Measurements from ENCODE around the gene SHROOM3. TPM values are rescaled to one million over a fixed set of nuclear protein-coding genes. Genes with fewer than 3 reads are reported as not detected.
A peak's percentile ranks its signal among the peaks of the same experiment; 100 is the strongest.

The SHROOM3 gene
- total RNA-seq, 4 donors from 2014 or later = 29.5 to 127 (median 59.9) TPM

- ATAC-seq = no peak
- Histone ChIP-seq H3K4me1 (peaks cover 0 to 13% (median 0%) of the 10 kb centered on the region in 3 donors), H3K27ac (no peak overlapping the region), H3K36me3 (no peaks in the 10 kb centered on the region), H3K27me3 (no peaks in the 10 kb centered on the region), H3K4me3 (no peak overlapping the region), H3K9me3 (no peaks in the 10 kb centered on the region)
- no peak for TF ChIP-seq EP300 (IDR thresholded peaks at IDR 0.05)
- no peak for TF ChIP-seq CTCF (IDR thresholded peaks at IDR 0.05)
- no peak for TF ChIP-seq POLR2AphosphoS5 (IDR thresholded peaks at IDR 0.05)
- TF ChIP-seq POLR2A (IDR thresholded peaks at IDR 0.05) = no peak
Observed at GRCh38 chr4:76799718-76800117, 364.7 kb downstream of the SHROOM3 start.

- Histone ChIP-seq H3K4me1 (peaks cover 0 to 13% (median 0%) of the 10 kb centered on the region in 3 donors), H3K9me3 (no peaks in the 10 kb centered on the region), H3K4me3 (no peak overlapping the region), H3K36me3 (no peaks in the 10 kb centered on the region), H3K27ac (no peak overlapping the region), H3K27me3 (no peaks in the 10 kb centered on the region)
- 92 to 93% methylated on average over 6 of the region's 6 CpGs for WGBS, 2 donors (ENCODE audit: low coverage in 1 of 2)
- ATAC-seq = no peak
- TF ChIP-seq CTCF (IDR thresholded peaks at IDR 0.05) (no peak), POLR2AphosphoS5 (IDR thresholded peaks at IDR 0.05) (no peak), EP300 (IDR thresholded peaks at IDR 0.05) (no peak), POLR2A (IDR thresholded peaks at IDR 0.05) (no peak)
Observed at GRCh38 chr4:76800902-76801301, 365.9 kb downstream of the SHROOM3 start.

- H3K4me1 ChIP-seq = peaks cover 0 to 13% (median 0%) of the 10 kb centered on the region in 3 donors
- no peak for TF ChIP-seq EP300 (IDR thresholded peaks at IDR 0.05)
- TF ChIP-seq CTCF (IDR thresholded peaks at IDR 0.05) = no peak
- TF ChIP-seq POLR2A (IDR thresholded peaks at IDR 0.05) = no peak
- no peak for TF ChIP-seq POLR2AphosphoS5 (IDR thresholded peaks at IDR 0.05)
- no peaks in the 10 kb centered on the region for H3K36me3 ChIP-seq
- peak overlapping the region in 3 of 4 donors; percentile 36 to 64 (median 59) for H3K27ac ChIP-seq
- H3K27me3 ChIP-seq = no peaks in the 10 kb centered on the region
- 62 to 89% methylated on average over 7 to 13 of the region's 37 CpGs for WGBS, 2 donors (ENCODE audit: low coverage in 1 of 2)
- peak overlapping the region in 1 of 2 donors; percentile 41 for H3K4me3 ChIP-seq
- H3K9me3 ChIP-seq = peaks cover 0 to 2% (median 0%) of the 10 kb centered on the region in 3 donors
- ATAC-seq = peak; percentile 46
Observed at GRCh38 chr4:76801621-76802235, 366.7 kb downstream of the SHROOM3 start.

- ATAC-seq = peak; percentile 44
- H3K4me3 ChIP-seq = peak overlapping the region in 1 of 2 donors; percentile 41
- 55 to 69% methylated on average over 5 to 14 of the region's 20 CpGs for WGBS, 2 donors (ENCODE audit: low coverage in 1 of 2)
- H3K27me3 ChIP-seq = no peaks in the 10 kb centered on the region
- no peaks in the 10 kb centered on the region for H3K36me3 ChIP-seq
- H3K9me3 ChIP-seq = peaks cover 0 to 8% (median 0%) of the 10 kb centered on the region in 3 donors
- H3K27ac ChIP-seq = peak overlapping the region in 3 of 4 donors; percentile 36 to 64 (median 59)
- H3K4me1 ChIP-seq = peaks cover 0 to 13% (median 0%) of the 10 kb centered on the region in 3 donors
- no peak for TF ChIP-seq EP300 (IDR thresholded peaks at IDR 0.05)
- TF ChIP-seq POLR2AphosphoS5 (IDR thresholded peaks at IDR 0.05) = no peak
- TF ChIP-seq CTCF (IDR thresholded peaks at IDR 0.05) = peak in 1 of 4 experiments; percentile 7
- TF ChIP-seq POLR2A (IDR thresholded peaks at IDR 0.05) = no peak
Observed at GRCh38 chr4:76802236-76803021, 367.4 kb downstream of the SHROOM3 start.
